Loucy (cell line): ENCODE measurements around the gene TRMT44.

Experiments used
- CTCF ChIP-seq: fragments of 200-600 bp; sonication (generic); conservative IDR thresholded peaks from 2 replicates; pipeline ENCODE4 v1.5.1; 2014; ENCODE audit warnings: mild to moderate bottlenecking, antibody characterized with exemption, low read length
- EZH2phosphoT487 ChIP-seq: fragments of 200-600 bp; IDR thresholded peaks from 2 replicates; pipeline ENCODE4 v1.6.1; 2018; ENCODE audit warnings: antibody characterized with exemption, mild to moderate bottlenecking, moderate library complexity, borderline replicate concordance

GRCh38 chr4:8473198-8473919 is 32.8 kb downstream of the TRMT44 start:
- no peak for TF ChIP-seq CTCF
- TF ChIP-seq EZH2phosphoT487 = no peak
